OCI-LY3 (cell line): ENCODE measurements around the gene OR4A47.
"Not testable (repeated sequence)": the region's sequence is repeated elsewhere in the genome, so short reads cannot be mapped to it uniquely, and the experiment has no call there.

Source experiments
- H2AFZ ChIP-seq: fragments of 200-600, 300-600 bp; shearing (Covaris generic); 2 replicates; pipeline ENCODE4 v1.6.0; 2014; ENCODE audit warnings: antibody characterized with exemption, low read depth, low read length
- H3K27ac ChIP-seq: fragments of 200-600, 300-600 bp; sonication (generic); 2 replicates; pipeline ENCODE4 v1.5.1; 2014; ENCODE audit warnings: mild to moderate bottlenecking, low read length, moderate library complexity, mixed read lengths
- H3K27me3 ChIP-seq: fragments of 200-600, 300-600 bp; sonication (generic); 2 replicates; pipeline ENCODE4 v1.6.1; 2014; ENCODE audit warnings: low read depth, low read length, mixed read lengths
- H3K36me3 ChIP-seq: fragments of 200-600, 300-600 bp; sonication (generic); replicated peaks from 2 replicates; pipeline ENCODE3; 2014; ENCODE audit warnings: low read depth, low read length, mixed read lengths
- H3K4me1 ChIP-seq: fragments of 300-600, 200-600 bp; sonication (generic); 2 replicates; pipeline ENCODE4 v1.6.1; 2014; ENCODE audit warnings: low read length, mixed read lengths
- H3K4me2 ChIP-seq: fragments of 200-600, 300-600 bp; sonication (generic); 2 replicates; pipeline ENCODE4 v1.6.1; 2014; ENCODE audit warnings: low read length, mixed read lengths
- H3K4me3 ChIP-seq: fragments of 300-600, 200-600 bp; sonication (generic); 2 replicates; pipeline ENCODE4 v1.5.1; 2014; ENCODE audit warnings: antibody characterized with exemption, mild to moderate bottlenecking, low read length, moderate library complexity
- H3K79me2 ChIP-seq: fragments of 300-600, 200-600 bp; shearing (Covaris generic); 2 replicates; pipeline ENCODE4 v1.6.1; 2014; ENCODE audit warnings: mild to moderate bottlenecking, low read length, mixed read lengths
- H3K9ac ChIP-seq: fragments of 300-600, 200-600 bp; shearing (Covaris generic); 2 replicates; pipeline ENCODE4 v1.6.0; 2014; ENCODE audit warnings: mild to moderate bottlenecking, low read length, moderate library complexity
- H3K9me3 ChIP-seq: fragments of 200-600, 300-600 bp; shearing (Covaris generic); 2 replicates; pipeline ENCODE4 v1.6.1; 2014; ENCODE audit warnings: low read length, mixed read lengths; ENCODE audit not compliant: insufficient read depth
- H4K20me1 ChIP-seq: fragments of 200-600, 300-600 bp; sonication (generic); 2 replicates; pipeline ENCODE4 v1.6.1; 2016; ENCODE audit warnings: low read length, mixed read lengths; ENCODE audit not compliant: insufficient read depth
- CTCF ChIP-seq: fragments of 200-600, 300-600 bp; sonication (generic); IDR thresholded peaks from 2 replicates; pipeline ENCODE4 v1.5.1; 2014; ENCODE audit warnings: antibody characterized with exemption, low read length, low read depth
- EZH2phosphoT487 ChIP-seq: fragments of 200-600 bp; shearing (Covaris generic); IDR thresholded peaks from 2 replicates; pipeline ENCODE4 v1.6.1; 2018; ENCODE audit warnings: antibody characterized with exemption, mixed run types, low read depth

OR4A47 gene

GRCh38 chr11:48488493-48488892 lies at the start of gene OR4A47:
Gene OR4A47 (plus strand): TSS chr11:48488793. CDS start chr11:48488793, 0 bp downstream.
- not testable (repeated sequence) for H2AFZ ChIP-seq, H3K27ac ChIP-seq, H4K20me1 ChIP-seq, H3K4me2 ChIP-seq, H3K9me3 ChIP-seq, H3K4me3 ChIP-seq, H3K4me1 ChIP-seq, H3K36me3 ChIP-seq, H3K9ac ChIP-seq, H3K27me3 ChIP-seq, H3K79me2 ChIP-seq

- not testable (repeated sequence) for H3K4me3 ChIP-seq, H2AFZ ChIP-seq, H3K27me3 ChIP-seq, H3K9me3 ChIP-seq, H4K20me1 ChIP-seq, H3K9ac ChIP-seq, H3K36me3 ChIP-seq, H3K4me1 ChIP-seq, H3K79me2 ChIP-seq, H3K4me2 ChIP-seq, H3K27ac ChIP-seq
These were observed 32.7 kb upstream of the OR4A47 start for GRCh38 chr11:48455909-48456308.

GRCh38 chr11:48473966-48474365 lies 14.6 kb upstream of the OR4A47 start:
- H3K4me1 ChIP-seq, H4K20me1 ChIP-seq, H3K4me3 ChIP-seq, H3K9ac ChIP-seq, H3K79me2 ChIP-seq, H3K9me3 ChIP-seq, H3K36me3 ChIP-seq, H3K27ac ChIP-seq, H2AFZ ChIP-seq, H3K27me3 ChIP-seq, H3K4me2 ChIP-seq: not testable (repeated sequence)

- H3K9me3 ChIP-seq, H3K4me3 ChIP-seq: not testable (repeated sequence)
These were observed 13.9 kb upstream of the OR4A47 start for GRCh38 chr11:48474703-48475102.

GRCh38 chr11:48506169-48506568 lies 17.6 kb downstream of the OR4A47 start:
- H3K9me3 ChIP-seq, H3K9ac ChIP-seq, H3K79me2 ChIP-seq, H3K27me3 ChIP-seq, H3K4me1 ChIP-seq, H4K20me1 ChIP-seq, H3K36me3 ChIP-seq, H3K4me2 ChIP-seq, H3K4me3 ChIP-seq, H2AFZ ChIP-seq, H3K27ac ChIP-seq: not testable (repeated sequence)

More at GRCh38 chr11:48474703-48475102, 13.9 kb upstream of the OR4A47 start:
- not testable (repeated sequence) for H3K4me1 ChIP-seq, H3K9ac ChIP-seq, H4K20me1 ChIP-seq, H3K27ac ChIP-seq, H3K4me2 ChIP-seq, H3K36me3 ChIP-seq, H3K79me2 ChIP-seq, H2AFZ ChIP-seq, H3K27me3 ChIP-seq

GRCh38 chr11:48538991-48539390 lies 50.4 kb downstream of the OR4A47 start:
- Histone ChIP-seq H3K4me2 (no peak overlapping the region), H3K27ac (no peak overlapping the region), H2AFZ (no peak overlapping the region), H3K9ac (no peak overlapping the region), H3K4me3 (no peak overlapping the region), H3K9me3 (no peaks in the 10 kb centered on the region), H4K20me1 (no peaks in the 10 kb centered on the region), H3K79me2 (no peaks in the 10 kb centered on the region), H3K4me1 (no peaks in the 10 kb centered on the region), H3K27me3 (no peaks in the 10 kb centered on the region), H3K36me3 (no peaks in the 10 kb centered on the region)
- TF ChIP-seq EZH2phosphoT487 (no peak), CTCF (no peak)
